Osteoblast (primary cell): ENCODE data around the gene TMEM185B. TPM values are rescaled to one million over a fixed set of nuclear protein-coding genes. Genes with fewer than 3 reads are reported as not detected.

Source experiments
- DNase-seq: peaks from one replicate; pipeline ENCODE4 v3.0.0; 2011; ENCODE audit warnings: low spot score, mixed read lengths; ENCODE audit not compliant: insufficient read length; ENCODE audit errors: missing footprints
- H2AFZ ChIP-seq: 2 replicates; pipeline ENCODE4 v1.6.0; 2011; ENCODE audit warnings: mild to moderate bottlenecking, low read length
- H3K27ac ChIP-seq: 2 replicates; pipeline ENCODE4 v1.5.1; 2011; ENCODE audit warnings: mild to moderate bottlenecking, low read depth, low read length, moderate library complexity
- H3K27me3 ChIP-seq: 2 replicates; pipeline ENCODE4 v1.6.0; 2012; ENCODE audit warnings: mild to moderate bottlenecking, control low read depth, inconsistent platforms, low read length, moderate library complexity; ENCODE audit not compliant: insufficient read depth
- H3K36me3 ChIP-seq: 2 replicates; pipeline ENCODE4 v1.5.1; 2011; ENCODE audit warnings: mild to moderate bottlenecking, low read length, control low read depth, moderate library complexity; ENCODE audit not compliant: insufficient read depth
- H3K4me1 ChIP-seq: 2 replicates; pipeline ENCODE4 v1.5.1; 2011; ENCODE audit warnings: mild to moderate bottlenecking, low read length, control low read depth, moderate library complexity; ENCODE audit not compliant: insufficient read depth
- H3K4me2 ChIP-seq: 2 replicates; pipeline ENCODE4 v1.6.0; 2011; ENCODE audit warnings: mild to moderate bottlenecking, low read length; ENCODE audit not compliant: insufficient read depth
- H3K4me3 ChIP-seq: fragments of 200-600 bp; sonication (generic); 3 replicates; pipeline ENCODE4 v1.5.1; 2012; ENCODE audit warnings: mild to moderate bottlenecking, low read length, inconsistent platforms; ENCODE audit not compliant: insufficient read depth
- H3K79me2 ChIP-seq: 2 replicates; pipeline ENCODE4 v1.6.0; 2012; ENCODE audit warnings: mild to moderate bottlenecking, low read length, control low read depth, inconsistent platforms; ENCODE audit not compliant: insufficient read depth
- H3K9me3 ChIP-seq: 2 replicates; pipeline ENCODE4 v1.5.1; 2011; ENCODE audit warnings: low read depth, low read length, control low read depth
- H4K20me1 ChIP-seq: 2 replicates; pipeline ENCODE4 v1.6.0; 2012; ENCODE audit warnings: mild to moderate bottlenecking, low read length, control low read depth; ENCODE audit not compliant: insufficient read depth
- CTCF ChIP-seq: IDR thresholded peaks from 2 replicates; pipeline ENCODE4 v1.5.1; 2011; ENCODE audit warnings: mild to moderate bottlenecking, low read depth, low read length, moderate library complexity; ENCODE audit errors: extremely low read depth
- total RNA-seq: library from RNA; depleted of rRNA; stranded (reverse); fragments of >200 nt; gene quantifications from 2 replicates; pipeline ENCODE4 v1.2.3, GENCODE V29; 2012

The TMEM185B gene
- total RNA-seq, 1 donor, result 46.7 TPM

GRCh38 chr2:120255071-120255470, 31.9 kb upstream of the TMEM185B start:
- no peak overlapping the region for H3K27ac ChIP-seq
- no peaks in the 10 kb centered on the region for H3K27me3 ChIP-seq
- no peak for TF ChIP-seq CTCF
- no peak overlapping the region for H3K4me2 ChIP-seq
- H3K36me3 ChIP-seq, result no peaks in the 10 kb centered on the region
- no peaks in the 10 kb centered on the region for H3K9me3 ChIP-seq
- H3K79me2 ChIP-seq, result peaks cover 61% of the 10 kb centered on the region
- peaks cover 48% of the 10 kb centered on the region for H4K20me1 ChIP-seq
- no peak overlapping the region for H2AFZ ChIP-seq
- H3K4me1 ChIP-seq, result peaks cover 21% of the 10 kb centered on the region
- H3K4me3 ChIP-seq, result no peak overlapping the region
- no peak for DNase-seq

- Histone ChIP-seq H3K79me2 (peaks cover 60% of the 10 kb centered on the region), H3K4me1 (peaks cover 21% of the 10 kb centered on the region), H3K36me3 (no peaks in the 10 kb centered on the region), H3K27ac (no peak overlapping the region), H3K9me3 (no peaks in the 10 kb centered on the region), H2AFZ (no peak overlapping the region), H3K4me2 (peak overlapping the region; percentile 88), H3K4me3 (peak overlapping the region; percentile 96), H4K20me1 (peaks cover 47% of the 10 kb centered on the region), H3K27me3 (no peaks in the 10 kb centered on the region)
- no peak for TF ChIP-seq CTCF
- DNase-seq, result peak; percentile 86
These were observed 31.0 kb upstream of the TMEM185B start for GRCh38 chr2:120254178-120254577.

- no peaks in the 10 kb centered on the region for H3K27me3 ChIP-seq
- DNase-seq, result peak; percentile 98
- no peaks in the 10 kb centered on the region for H3K36me3 ChIP-seq
- H3K27ac ChIP-seq, result peak overlapping the region; percentile 71
- H3K79me2 ChIP-seq, result peaks cover 54% of the 10 kb centered on the region
- peaks cover 21% of the 10 kb centered on the region for H3K4me1 ChIP-seq
- H3K4me3 ChIP-seq, result peak overlapping the region; percentile 96
- no peaks in the 10 kb centered on the region for H3K9me3 ChIP-seq
- TF ChIP-seq CTCF, result peak; percentile 36
- H4K20me1 ChIP-seq, result peaks cover 44% of the 10 kb centered on the region
- peak overlapping the region; percentile 59 for H2AFZ ChIP-seq
- H3K4me2 ChIP-seq, result peak overlapping the region; percentile 88
These were observed 30.1 kb upstream of the TMEM185B start for GRCh38 chr2:120253021-120253882.

- peak within 1 kb of the TSS; percentile 97 for H3K4me2 ChIP-seq
- H2AFZ ChIP-seq, result peak within 1 kb of the TSS; percentile 93
- peaks cover 21% of the 10 kb centered on the region for H3K4me1 ChIP-seq
- no peaks in the 10 kb centered on the region for H3K27me3 ChIP-seq
- DNase-seq, result peak; percentile 100
- H3K27ac ChIP-seq, result peak within 1 kb of the TSS; percentile 71
- H3K9me3 ChIP-seq, result no peaks in the 10 kb centered on the region
- peaks cover 46% of the 10 kb centered on the region for H3K79me2 ChIP-seq
- TF ChIP-seq CTCF, result no peak
- peak within 1 kb of the TSS; percentile 96 for H3K4me3 ChIP-seq
- peaks cover 36% of the 10 kb centered on the region for H4K20me1 ChIP-seq
- H3K36me3 ChIP-seq, result no peaks in the 10 kb centered on the region
These were observed 29.2 kb upstream of the TMEM185B start, which contains the start of gene RALB for GRCh38 chr2:120252225-120253020. RALB (plus strand) TSS chr2:120252852; CDS start chr2:120278665, 25,813 bp downstream.
